CD4-positive, alpha-beta T cell treated with Interleukin-12 subunit alpha and Interleukin-12 subunit beta, for 1 hour (primary cell): ENCODE data around the gene CPNE2.

Experiments used
- DNase-seq: peaks from one replicate; pipeline ENCODE4 v3.0.0-alpha.2; 2020

Gene CPNE2

DNA sequence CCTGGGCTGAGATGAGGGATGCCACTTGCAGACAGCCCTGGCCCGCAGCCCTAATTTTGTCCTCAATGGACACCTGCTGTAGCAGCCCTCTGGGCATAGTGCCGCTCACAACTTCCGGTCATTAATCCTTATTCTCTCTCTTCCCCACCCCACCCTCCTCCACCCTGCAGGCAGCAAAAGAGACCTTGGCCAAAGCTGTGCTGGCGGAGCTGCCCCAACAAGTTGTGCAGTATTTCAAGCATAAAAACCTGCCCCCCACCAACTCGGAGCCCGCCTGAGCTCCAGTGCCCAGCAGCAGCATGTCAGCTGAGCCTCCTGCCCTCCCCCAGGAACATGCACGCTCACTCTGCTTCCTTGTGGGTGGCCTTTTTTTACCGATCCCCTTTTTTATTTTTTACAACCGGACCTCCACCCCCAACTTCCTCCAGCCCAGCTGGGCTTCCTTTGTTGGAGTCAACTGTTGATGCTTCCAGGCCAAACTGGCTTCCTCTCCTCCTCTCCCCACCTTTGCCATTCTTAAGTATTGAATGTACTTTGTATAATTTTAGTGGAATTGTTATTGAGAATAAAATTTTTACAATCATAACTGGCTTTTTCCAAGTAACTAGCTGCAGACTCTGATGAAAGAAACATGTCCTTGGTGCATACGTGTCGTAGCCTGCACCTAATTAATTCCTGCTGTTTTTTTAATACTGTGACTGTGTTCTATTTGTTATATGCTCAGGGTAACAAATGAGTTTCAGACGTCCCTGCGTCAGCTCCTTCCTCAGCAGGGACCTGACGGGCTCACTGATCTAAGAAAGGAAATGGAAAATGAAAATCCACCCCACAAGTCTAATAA, 55.2 kb downstream of the CPNE2 start:
- no peak for DNase-seq

DNA sequence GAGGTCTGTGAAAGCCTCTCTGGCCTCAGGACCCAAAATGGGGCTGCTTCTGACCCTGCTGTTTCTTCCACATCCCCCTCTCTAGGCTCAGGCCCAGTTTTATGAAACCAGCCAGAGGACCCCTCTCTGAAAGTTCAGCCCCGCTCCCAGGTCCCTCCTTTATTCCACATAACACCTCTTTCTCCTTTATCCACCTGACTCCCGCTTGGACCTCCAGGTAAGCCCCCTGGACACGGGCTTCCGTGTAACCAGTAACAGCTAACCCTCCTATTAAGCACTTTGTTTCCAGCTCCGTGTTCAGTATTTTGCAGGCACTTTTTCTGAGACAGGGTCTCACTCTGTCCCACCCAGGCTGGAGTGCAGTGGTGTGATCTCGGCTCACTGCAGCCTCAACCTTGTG, 56.1 kb downstream of the CPNE2 start:
- no peak for DNase-seq

- DNase-seq, result no peak
Measured at GRCh38 chr16:57149391-57149790, 57.0 kb downstream of the CPNE2 start.

- no peak for DNase-seq
Measured at GRCh38 chr16:57150682-57151330, 58.4 kb downstream of the CPNE2 start.

DNA sequence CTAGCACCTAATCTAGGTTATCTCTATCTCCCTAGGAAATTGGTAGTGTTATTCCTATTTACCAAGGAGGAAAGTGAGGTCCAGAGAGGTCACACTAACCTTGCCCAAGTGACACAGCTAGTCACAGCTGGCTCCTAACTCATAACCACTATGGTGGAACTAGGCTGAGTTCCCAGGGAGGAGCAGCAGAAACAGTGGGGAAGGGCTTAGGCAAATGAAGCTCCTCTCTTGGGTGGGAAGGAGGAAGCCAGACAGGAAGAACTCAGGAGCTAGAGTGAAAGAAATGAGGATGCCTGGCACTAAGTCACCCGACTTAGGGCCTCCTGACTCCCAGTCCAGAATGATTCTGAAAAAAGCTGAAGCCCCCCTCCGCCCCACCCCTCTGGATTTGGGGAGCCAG, 59.0 kb downstream of the CPNE2 start:
- DNase-seq, result no peak

GRCh38 chr16:57152096-57153093, 60.0 kb downstream of the CPNE2 start:
- DNase-seq, result no peak

GRCh38 chr16:57153841-57154240, 61.5 kb downstream of the CPNE2 start:
- no peak for DNase-seq

DNA sequence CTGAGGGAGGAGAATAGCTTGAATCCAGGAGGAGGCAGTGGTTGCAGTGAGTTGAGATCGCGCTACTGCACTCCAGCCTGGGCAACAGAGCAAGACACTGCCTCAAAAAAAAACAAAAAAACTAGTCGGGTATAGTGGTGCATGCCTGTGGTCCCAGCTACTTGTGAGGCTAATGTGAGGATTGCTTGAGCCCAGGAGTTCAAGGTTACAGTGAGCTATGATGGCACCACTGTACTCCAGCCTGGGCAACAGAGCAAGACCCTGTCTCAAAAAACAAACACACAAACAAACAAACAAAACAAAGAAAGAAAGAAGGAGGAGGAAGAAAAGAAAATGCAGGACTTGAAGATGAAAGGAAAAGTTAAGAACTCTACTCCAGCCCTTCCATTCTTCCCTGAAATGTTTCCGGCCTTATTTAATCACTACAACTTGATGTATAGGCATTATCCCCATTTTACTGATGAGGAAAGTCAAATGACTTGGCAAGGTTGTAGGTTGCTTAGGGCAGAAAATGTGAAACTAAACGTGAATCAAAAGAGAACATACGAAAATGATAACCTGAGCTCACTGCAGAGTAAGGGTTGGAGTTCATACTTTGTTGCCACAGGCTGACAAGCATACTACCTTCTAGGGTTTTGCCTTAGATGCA, 63.4 kb downstream of the CPNE2 start:
- no peak for DNase-seq

DNA sequence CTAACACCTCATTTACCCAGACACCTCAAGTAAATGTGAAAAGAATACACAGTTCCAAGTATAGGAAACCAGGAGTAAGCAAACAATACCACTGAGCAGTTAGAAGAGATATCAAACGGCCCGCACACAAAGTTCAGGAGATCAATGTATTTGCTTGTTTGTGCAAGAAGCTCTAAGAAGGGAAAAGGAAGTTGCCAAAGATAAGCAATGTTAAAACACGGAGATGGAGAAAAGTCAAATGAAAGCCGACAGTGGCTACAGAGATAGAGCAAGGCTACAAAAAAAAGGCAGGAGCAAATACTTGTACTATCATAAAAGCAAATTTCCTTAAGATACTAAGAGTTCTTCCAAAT, 63.9 kb downstream of the CPNE2 start:
- no peak for DNase-seq

GRCh38 chr16:57157533-57157932, 65.2 kb downstream of the CPNE2 start:
- DNase-seq, result no peak

DNA sequence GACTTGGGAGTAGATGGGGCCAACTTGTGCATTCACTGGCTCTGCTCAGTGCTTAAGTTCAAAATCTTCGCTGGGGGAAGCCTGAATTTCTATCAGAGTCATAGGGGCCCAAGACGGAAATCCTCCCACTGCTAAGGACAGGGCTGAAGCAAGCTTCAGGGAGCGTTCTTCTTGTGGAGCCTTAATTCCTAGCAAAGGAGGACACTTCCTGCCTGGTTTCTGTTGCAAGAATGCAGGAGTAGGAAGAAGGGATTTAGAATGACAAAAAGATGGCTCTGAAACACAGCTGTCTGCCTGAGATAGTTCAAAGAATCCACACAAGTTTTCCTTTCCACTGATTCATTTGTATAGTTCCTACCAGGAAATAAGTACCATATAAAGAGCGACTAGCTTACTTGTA, 67.1 kb downstream of the CPNE2 start:
- no peak for DNase-seq

- DNase-seq, result no peak
Measured at GRCh38 chr16:57163842-57164241, 71.5 kb downstream of the CPNE2 start.

DNA sequence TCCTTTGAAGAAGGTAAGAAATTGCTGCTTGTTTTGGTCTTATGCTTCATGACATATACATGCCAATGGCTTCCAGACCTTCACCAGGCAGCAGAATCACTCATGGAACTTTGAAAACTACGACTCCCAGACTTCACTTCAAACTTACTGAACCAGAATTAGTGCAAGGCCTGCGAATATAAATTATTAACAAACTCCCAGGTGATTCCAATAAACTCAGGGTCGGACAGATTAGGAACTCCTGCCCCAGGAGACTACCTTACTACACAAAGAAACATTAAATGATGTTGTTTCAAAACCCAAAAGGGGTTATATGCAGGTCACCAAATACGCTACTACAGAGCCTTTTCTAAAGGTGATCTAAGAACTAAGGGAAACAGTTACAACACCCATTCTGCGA, 73.1 kb downstream of the CPNE2 start:
- DNase-seq, result no peak

DNA sequence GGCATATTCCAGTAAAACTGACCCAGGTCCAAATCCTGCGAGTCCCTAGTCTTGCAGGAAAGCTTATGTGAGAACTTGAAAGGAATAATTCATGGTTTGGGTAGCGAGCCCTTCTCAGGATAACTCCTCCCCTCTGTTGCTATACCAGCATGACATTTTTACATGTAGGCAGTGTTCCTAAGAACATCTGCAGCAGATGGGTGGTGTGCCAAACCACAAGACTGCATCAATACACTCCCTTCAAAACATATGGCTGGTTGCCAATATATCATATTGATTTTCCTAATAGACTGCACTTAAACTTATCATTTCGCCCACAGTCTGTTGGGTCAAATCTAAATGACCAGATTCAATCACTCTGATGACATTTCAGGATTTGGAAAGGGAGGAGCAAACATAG, 73.6 kb downstream of the CPNE2 start:
- DNase-seq, result no peak

DNA sequence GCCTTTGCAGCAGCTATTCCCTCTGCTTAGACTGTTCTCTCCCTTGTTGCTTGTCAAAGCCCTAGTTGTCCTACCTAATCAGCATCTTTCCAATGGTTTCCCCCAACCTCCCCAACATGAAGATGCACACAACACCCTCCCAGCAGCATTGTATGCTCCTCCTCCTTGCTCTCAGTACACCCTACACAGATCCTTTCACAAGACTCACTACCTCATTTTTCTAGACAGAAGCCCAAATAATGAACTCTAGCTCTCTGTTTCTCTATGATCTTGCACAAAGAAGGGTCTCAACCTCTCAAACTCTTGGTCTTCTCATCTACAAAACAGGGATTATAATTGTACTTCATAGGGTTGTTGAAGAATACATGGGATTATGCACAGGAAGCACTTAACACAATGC, 74.1 kb downstream of the CPNE2 start:
- no peak for DNase-seq

GRCh38 chr16:57166951-57167350, 74.6 kb downstream of the CPNE2 start:
- no peak for DNase-seq

GRCh38 chr16:57167538-57167937, 75.2 kb downstream of the CPNE2 start:
- no peak for DNase-seq

DNA sequence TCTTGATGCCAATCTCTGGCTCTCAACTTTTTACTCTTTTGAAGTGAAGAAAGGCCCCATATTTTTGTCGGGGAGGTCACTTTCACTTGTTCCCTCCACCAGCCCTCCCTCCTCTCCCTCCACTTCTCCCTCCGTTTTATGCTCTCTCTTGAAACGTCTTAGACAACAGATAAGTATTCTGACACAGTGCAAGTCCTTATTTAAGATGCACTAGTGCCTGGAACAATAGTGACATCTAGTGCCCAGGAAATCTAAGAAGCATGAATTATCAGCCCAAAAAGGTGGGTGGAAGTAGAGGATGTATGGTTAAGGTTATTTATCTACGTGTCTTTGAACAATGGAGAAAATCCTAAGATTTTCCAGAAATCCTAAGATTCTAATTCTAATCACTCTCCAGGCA, 75.6 kb downstream of the CPNE2 start:
- DNase-seq, result peak; percentile 73

DNA sequence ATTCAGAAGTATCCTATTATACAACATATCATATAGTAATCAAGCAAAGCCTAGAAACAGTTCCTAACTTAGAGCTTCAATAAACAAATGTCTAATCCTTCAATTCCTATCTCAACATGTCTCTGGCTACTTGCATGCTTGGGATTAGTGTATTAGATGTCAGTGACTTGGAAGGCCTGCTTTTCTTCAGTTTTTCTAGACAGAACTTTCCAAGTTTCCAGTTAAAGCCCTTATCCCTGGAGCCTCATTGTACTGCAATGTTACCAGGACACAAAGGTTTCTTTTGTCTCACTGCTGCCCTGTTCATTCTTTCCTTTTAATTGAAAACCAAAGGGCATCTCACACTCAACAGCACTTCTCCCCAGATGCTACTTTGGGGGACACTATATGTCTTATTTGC, 76.9 kb downstream of the CPNE2 start:
- no peak for DNase-seq

DNA sequence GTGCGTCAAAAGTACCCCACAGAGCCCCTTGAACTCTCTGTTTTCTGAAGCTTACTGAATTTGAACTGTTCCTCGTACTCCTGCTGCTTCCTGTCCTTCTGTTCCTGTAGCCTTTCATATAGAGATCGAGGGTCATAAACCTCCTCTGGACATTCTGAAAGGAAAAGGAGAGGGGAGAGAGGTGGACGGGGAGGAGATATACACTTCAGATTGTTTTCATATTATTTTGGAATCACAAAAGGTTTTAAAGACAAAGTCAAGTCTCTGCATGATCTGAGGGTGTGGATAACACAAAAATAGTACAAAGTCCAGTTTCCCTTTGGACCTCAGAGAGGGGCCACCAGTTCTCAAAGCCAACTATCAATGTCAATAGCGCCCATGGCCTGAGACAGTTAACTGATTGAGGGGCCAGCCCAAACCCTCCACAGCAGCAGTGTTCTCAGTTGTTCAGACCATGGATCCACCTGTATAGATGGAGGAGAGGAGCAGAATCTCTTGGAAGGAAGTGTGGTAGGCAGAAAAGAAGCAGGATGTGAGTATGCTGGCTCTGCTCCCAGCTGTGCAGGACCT, 80.4 kb downstream of the CPNE2 start:
- no peak for DNase-seq

DNA sequence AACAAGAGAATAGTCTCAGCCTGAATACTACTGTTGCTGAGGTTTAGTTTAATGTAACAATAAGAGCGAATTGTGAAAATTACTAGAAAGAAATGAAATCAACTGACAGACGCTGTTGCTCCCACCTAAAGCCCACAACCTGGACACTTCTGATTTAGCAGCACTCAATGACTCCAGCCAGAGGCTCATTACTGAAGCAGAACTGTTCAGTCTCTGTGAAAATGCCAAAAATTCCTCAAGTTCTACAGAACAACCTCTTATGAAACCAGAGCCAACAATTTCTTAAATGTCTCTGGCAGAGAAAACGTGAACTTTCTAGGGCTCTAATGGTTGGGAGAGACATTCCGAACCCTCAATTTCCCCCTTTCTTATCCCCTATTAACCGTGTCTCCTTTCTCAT, 83.5 kb downstream of the CPNE2 start:
- DNase-seq, result no peak

- no peak for DNase-seq
Measured at GRCh38 chr16:57178196-57178595, 85.8 kb downstream of the CPNE2 start.

- DNase-seq, result no peak
Measured at GRCh38 chr16:57178793-57179212, 86.4 kb downstream of the CPNE2 start.
